Muscle of leg (tissue), 11 donors: ENCODE data around the gene MYL6B. TPM values are rescaled to one million over a fixed set of nuclear protein-coding genes. Genes with fewer than 3 reads are reported as not detected.
"Not testable (repeated sequence)": the region's sequence is repeated elsewhere in the genome, so short reads cannot be mapped to it uniquely, and the experiment has no call there.

Experiments used
- DNase-seq: peaks from one replicate; pipeline ENCODE4 v3.0.0; 2013
- H3K27ac ChIP-seq: one replicate; pipeline ENCODE4 v1.5.1; 2013; ENCODE audit warnings: mild to moderate bottlenecking, low read length, control low read depth
- H3K27me3 ChIP-seq: one replicate; pipeline ENCODE4 v1.6.1; 2013; ENCODE audit warnings: low read length; ENCODE audit not compliant: control insufficient read depth, insufficient read depth
- H3K36me3 ChIP-seq: one replicate; pipeline ENCODE4 v1.6.1; 2013; ENCODE audit warnings: low read length; ENCODE audit not compliant: control insufficient read depth, insufficient read depth
- H3K4me1 ChIP-seq: one replicate; pipeline ENCODE4 v1.6.1; 2013; ENCODE audit warnings: low read length; ENCODE audit not compliant: control insufficient read depth, insufficient read depth
- H3K4me3 ChIP-seq: one replicate; pipeline ENCODE4 v1.5.1; 2013; ENCODE audit warnings: low read length, control low read depth
- H3K9me3 ChIP-seq: replicated peaks from 2 replicates; pipeline ENCODE4 v1.6.1; 2013; ENCODE audit warnings: low read depth, low read length; ENCODE audit not compliant: control insufficient read depth
- WGBS: methylation state at CpG from one replicate; pipeline ENCODE4 v1.1.5; 2013; ENCODE audit warnings: missing lambda C conversion rate; ENCODE audit not compliant: insufficient coverage; 5-methylcytosine and 5-hydroxymethylcytosine counted together
- polyA plus RNA-seq, 8 donors: library from polyadenylated mRNA; unstranded; fragments of 120-200 nt; gene quantifications; one replicate each; pipeline versions ENCODE4 v1.2.1 to v1.2.3, GENCODE V29; 2013; ENCODE audit warnings: inconsistent platforms in 1 of 8, low replicate concordance in 1 of 8; ENCODE audit not compliant: insufficient read length in 8 of 8, insufficient read depth in 1 of 8
- total RNA-seq: library from RNA; stranded (reverse); fragments of 120-200 nt; gene quantifications from one replicate; pipeline ENCODE4 v1.2.4, GENCODE V29; 2013

MYL6B gene
- total and polyA plus RNA-seq, 9 donors: 543 to 1,374 (median 774) TPM

- peaks cover 20% of the 10 kb centered on the region for H3K4me1 ChIP-seq
- H3K36me3 ChIP-seq: peaks cover 15% of the 10 kb centered on the region
- H3K4me3 ChIP-seq: peak overlapping the region; percentile 80
- no peaks in the 10 kb centered on the region for H3K27me3 ChIP-seq
- peak; percentile 23 for DNase-seq
- no peaks in the 10 kb centered on the region for H3K9me3 ChIP-seq
- H3K27ac ChIP-seq: no peak overlapping the region
- 0% methylated on average over 1 of the region's 9 CpGs for WGBS
These were observed 38.3 kb downstream of the MYL6B start for GRCh38 chr12:56190695-56191155.

GRCh38 chr12:56192582-56192981 lies 40.2 kb downstream of the MYL6B start:
- no peaks in the 10 kb centered on the region for H3K9me3 ChIP-seq
- H3K36me3 ChIP-seq: peaks cover 2% of the 10 kb centered on the region
- H3K4me3 ChIP-seq: no peak overlapping the region
- H3K4me1 ChIP-seq: peaks cover 16% of the 10 kb centered on the region
- H3K27me3 ChIP-seq: no peaks in the 10 kb centered on the region
- DNase-seq: no peak
- H3K27ac ChIP-seq: no peak overlapping the region

- Histone ChIP-seq H3K9me3 (no peaks in the 10 kb centered on the region), H3K36me3 (no peaks in the 10 kb centered on the region), H3K4me3 (no peak overlapping the region), H3K27ac (no peak overlapping the region), H3K4me1 (peaks cover 10% of the 10 kb centered on the region), H3K27me3 (no peaks in the 10 kb centered on the region)
- peak; percentile 91 for DNase-seq
- 75% methylated on average over 1 of the region's 1 CpG for WGBS
These were observed 40.7 kb downstream of the MYL6B start for GRCh38 chr12:56193025-56193578.

- H3K27me3 ChIP-seq, H3K4me3 ChIP-seq, H3K27ac ChIP-seq, H3K36me3 ChIP-seq, H3K4me1 ChIP-seq, DNase-seq, H3K9me3 ChIP-seq: not testable (repeated sequence)
- 83% methylated on average over 8 of the region's 11 CpGs for WGBS
These were observed 44.6 kb downstream of the MYL6B start for GRCh38 chr12:56196818-56197550.

DNA sequence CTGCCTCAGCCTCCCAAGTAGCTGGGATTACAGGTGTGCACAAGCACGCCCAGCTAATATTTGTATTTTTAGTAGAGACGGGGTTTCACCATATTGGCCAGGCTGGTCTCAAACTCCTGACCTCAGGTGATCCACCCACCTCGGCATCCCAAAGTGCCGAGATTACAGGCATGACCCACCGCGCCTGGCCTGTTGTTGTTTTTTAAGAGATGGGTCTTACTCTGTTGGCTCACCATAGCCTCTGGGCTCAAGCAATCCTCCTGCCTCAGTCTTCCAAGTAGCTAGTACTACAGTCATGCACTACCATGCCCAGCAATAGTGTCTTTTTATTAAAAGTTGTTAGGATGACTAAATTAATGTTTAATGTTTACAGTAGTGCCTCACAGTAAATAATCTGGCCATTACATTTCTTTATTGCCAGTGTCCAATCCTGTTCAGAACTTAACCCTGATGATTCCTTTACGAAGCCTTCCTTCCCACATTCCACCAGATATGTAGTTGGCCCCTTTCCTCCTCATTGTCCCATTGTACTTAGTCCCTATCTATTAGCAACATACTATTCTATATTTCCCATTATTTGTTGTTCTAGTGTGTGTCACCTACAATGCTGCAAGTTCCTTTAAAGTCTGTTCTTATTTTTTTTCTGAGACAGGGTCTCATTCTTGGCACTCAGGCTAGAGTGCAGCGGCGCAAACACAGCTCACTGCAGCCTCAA lies 45.7 kb downstream of the MYL6B start:
- no peaks in the 10 kb centered on the region for H3K9me3 ChIP-seq
- no peak overlapping the region for H3K27ac ChIP-seq
- no peaks in the 10 kb centered on the region for H3K36me3 ChIP-seq
- no peaks in the 10 kb centered on the region for H3K27me3 ChIP-seq
- no peak overlapping the region for H3K4me3 ChIP-seq
- no peaks in the 10 kb centered on the region for H3K4me1 ChIP-seq
- WGBS: 88% methylated on average over 5 of the region's 9 CpGs
- DNase-seq: no peak

GRCh38 chr12:56198836-56199235 lies 46.4 kb downstream of the MYL6B start:
- no peak overlapping the region for H3K27ac ChIP-seq
- no peaks in the 10 kb centered on the region for H3K27me3 ChIP-seq
- no peaks in the 10 kb centered on the region for H3K36me3 ChIP-seq
- no peak for DNase-seq
- WGBS: 63% methylated on average over 1 of the region's 1 CpG
- H3K4me3 ChIP-seq: no peak overlapping the region
- H3K9me3 ChIP-seq: no peaks in the 10 kb centered on the region
- no peaks in the 10 kb centered on the region for H3K4me1 ChIP-seq

DNA sequence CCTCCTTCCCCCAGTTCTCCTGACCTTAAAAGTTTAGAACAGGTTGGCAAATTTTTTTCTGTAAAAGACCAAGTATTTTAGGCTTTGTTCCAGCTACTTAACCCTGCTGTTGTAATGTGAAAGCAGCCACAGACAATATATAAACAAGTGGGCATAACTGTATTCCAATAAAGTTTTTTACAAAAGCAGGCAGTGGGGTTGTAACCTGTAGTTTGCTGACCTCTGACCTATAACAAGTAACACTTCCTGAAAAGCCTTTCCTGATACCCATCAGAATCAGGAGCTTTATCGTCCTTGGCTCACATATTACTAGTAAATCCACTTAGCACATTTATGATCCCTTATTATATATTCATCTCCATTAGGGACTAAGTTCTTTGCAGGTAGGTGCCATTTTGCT lies 50.0 kb downstream of the MYL6B start:
- DNase-seq: no peak
- Histone ChIP-seq H3K4me3 (no peak overlapping the region), H3K4me1 (no peaks in the 10 kb centered on the region), H3K36me3 (peaks cover 29% of the 10 kb centered on the region), H3K9me3 (no peaks in the 10 kb centered on the region), H3K27ac (no peak overlapping the region), H3K27me3 (no peaks in the 10 kb centered on the region)
- WGBS: 43% methylated on average over 1 of the region's 1 CpG

- Histone ChIP-seq H3K27ac (no peak overlapping the region), H3K36me3 (peaks cover 34% of the 10 kb centered on the region), H3K27me3 (no peaks in the 10 kb centered on the region), H3K4me1 (no peaks in the 10 kb centered on the region), H3K4me3 (no peak overlapping the region), H3K9me3 (no peaks in the 10 kb centered on the region)
- no CpG with 5 or more reads among the region's 2 CpGs for WGBS
- DNase-seq: no peak
These were observed 50.5 kb downstream of the MYL6B start for GRCh38 chr12:56202838-56203237.

GRCh38 chr12:56204275-56204674 lies 51.9 kb downstream of the MYL6B start:
- H3K27ac ChIP-seq: no peak overlapping the region

GRCh38 chr12:56205445-56205844 lies 53.1 kb downstream of the MYL6B start:
- Histone ChIP-seq H3K4me1 (no peaks in the 10 kb centered on the region), H3K27ac (no peak overlapping the region), H3K4me3 (no peak overlapping the region), H3K27me3 (no peaks in the 10 kb centered on the region), H3K36me3 (peaks cover 50% of the 10 kb centered on the region), H3K9me3 (no peaks in the 10 kb centered on the region)
- no peak for DNase-seq

More at GRCh38 chr12:56204275-56204674, 51.9 kb downstream of the MYL6B start:
- Histone ChIP-seq H3K4me1 (no peaks in the 10 kb centered on the region), H3K36me3 (peaks cover 44% of the 10 kb centered on the region), H3K27me3 (no peaks in the 10 kb centered on the region), H3K9me3 (no peaks in the 10 kb centered on the region), H3K4me3 (no peak overlapping the region)
- no peak for DNase-seq
